Measurements from ENCODE around the gene EVI2A.
A peak's percentile ranks its signal among the peaks of the same experiment; 100 is the strongest.
"Not testable (repeated sequence)": the region's sequence is repeated elsewhere in the genome, so short reads cannot be mapped to it uniquely, and the experiment has no call there.

Gene EVI2A

DNA sequence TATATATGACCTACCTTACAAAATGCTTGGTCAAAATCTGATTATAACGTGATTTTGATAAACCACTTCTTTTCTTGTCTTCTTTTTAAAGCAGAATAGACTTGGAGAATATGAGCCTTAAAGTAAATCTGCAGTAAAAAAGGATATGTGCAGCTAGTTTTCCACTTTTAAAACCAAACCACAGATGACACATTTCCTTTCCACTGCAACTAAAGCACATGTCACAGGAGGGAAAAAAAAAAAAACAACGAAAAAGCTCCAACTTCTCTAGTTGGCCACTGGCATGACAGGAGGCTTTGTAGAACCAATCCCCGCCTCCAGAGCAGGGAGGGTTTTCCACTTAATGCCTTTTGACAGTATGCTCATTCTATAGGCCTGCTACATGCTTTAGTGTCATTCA lies at the start of gene EVI2A:
TSS of gene EVI2A (minus strand) at position 142 of the 400 bp plus-strand sequence. CDS start 2,609 bp downstream, outside the sequence.
- DNase-seq, result peak; percentile 67 to 73

DNA sequence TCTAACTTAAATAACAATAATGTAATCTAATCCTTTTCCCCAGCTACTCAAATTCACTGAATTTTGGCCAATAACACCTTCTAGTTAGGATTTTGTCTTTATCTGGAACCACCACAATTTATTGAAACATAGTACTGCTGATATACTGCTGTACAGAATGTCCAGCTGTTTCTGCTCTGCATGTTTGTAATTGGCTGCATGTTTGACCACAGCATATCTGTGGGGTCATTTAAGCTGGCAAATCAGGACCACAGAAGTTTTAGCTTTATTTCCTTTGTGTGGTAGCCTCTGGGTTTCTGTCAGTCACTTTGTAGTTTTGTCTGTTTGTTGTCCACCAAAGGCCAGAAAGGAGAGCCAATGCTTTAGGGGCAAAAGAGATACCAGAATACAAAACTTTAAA lies 47.8 kb upstream of the EVI2A start:
- DNase-seq, result no peak

DNA sequence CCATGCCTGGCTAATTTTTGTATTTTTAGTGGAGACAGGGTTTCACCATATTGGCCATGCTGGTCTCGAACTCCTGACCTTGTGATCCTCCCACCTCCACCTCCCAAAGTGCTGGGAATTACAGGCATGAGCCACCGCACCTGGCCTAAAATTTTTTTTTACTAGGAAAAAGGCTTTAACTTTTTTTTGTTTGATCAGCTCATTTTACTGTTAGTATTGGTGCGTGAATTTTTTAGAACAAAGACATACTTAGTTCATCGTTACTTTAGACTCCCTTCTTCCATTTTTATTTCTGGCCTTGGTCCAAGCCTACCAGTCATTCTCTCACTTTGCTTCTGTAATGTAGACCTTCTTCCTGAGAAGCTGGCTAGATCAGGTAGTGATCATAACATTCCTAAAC lies 44.7 kb upstream of the EVI2A start:
- DNase-seq, result no peak

- DNase-seq, result no peak
These were observed 42.6 kb upstream of the EVI2A start for GRCh38 chr17:31364012-31364411.

- DNase-seq, result no peak
These were observed 36.5 kb upstream of the EVI2A start for GRCh38 chr17:31357839-31358394.

GRCh38 chr17:31357091-31357490 lies 35.7 kb upstream of the EVI2A start:
- DNase-seq, result no peak

DNA sequence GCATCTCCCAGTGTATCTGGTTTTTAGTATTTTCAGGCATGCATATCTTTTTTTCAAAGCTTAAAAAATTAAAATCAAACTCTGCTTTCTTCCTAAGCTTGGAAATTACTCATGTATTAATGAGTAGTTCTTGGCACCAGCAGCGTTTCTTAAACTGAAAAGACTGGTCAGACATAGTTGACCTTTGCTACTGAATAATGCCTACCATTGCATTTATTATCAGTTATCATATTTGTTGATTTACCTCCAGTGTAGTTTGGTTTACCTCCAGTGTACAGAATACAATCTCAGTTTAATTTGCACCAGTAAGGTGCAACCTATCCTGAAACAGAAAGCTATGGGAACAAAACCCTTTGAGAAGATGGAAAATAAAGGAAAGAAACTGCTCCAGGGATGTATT lies 34.5 kb upstream of the EVI2A start:
- no peak for DNase-seq

DNA sequence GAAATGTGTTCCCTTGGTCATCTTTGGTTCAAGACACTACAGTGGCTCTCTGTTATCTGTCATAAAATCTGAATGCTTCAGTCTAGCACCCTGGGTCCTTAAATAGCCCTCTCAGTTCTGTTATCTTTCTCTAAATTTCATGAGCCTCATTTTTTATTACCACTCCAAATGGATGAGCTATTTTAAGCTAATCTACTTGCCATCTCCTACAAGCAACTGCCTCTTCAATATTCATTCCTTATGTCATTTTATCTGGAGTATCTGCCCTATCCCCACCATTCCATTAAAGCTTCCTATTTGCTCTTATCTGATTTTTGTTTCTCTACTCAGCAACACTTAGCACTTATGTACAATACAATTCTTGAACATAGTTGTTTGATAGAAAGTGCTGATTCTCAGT lies 28.0 kb upstream of the EVI2A start:
- DNase-seq, result no peak

DNA sequence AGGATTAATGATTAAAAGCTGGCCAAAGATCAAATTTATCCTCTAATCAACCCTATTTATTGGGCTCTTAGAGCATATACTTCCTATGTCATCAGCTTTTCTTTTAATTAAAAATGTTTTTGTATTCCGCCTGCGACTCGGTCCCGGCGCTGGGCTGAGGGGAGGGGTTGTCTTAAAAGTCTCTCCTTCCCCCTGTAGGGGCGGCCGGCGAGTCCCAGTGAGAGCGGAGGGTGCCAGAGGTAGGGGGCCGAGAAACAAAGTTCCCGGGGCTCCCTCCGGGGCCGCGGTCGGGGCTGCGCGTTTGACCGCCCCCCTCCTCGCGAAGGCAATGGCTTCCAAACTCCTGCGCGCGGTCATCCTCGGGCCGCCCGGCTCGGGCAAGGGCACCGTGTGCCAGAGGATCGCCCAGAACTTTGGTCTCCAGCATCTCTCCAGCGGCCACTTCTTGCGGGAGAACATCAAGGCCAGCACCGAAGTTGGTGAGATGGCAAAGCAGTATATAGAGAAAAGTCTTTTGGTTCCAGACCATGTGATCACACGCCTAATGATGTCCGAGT lies 23.8 kb upstream of the EVI2A start:
- DNase-seq, result not testable (repeated sequence)

DNA sequence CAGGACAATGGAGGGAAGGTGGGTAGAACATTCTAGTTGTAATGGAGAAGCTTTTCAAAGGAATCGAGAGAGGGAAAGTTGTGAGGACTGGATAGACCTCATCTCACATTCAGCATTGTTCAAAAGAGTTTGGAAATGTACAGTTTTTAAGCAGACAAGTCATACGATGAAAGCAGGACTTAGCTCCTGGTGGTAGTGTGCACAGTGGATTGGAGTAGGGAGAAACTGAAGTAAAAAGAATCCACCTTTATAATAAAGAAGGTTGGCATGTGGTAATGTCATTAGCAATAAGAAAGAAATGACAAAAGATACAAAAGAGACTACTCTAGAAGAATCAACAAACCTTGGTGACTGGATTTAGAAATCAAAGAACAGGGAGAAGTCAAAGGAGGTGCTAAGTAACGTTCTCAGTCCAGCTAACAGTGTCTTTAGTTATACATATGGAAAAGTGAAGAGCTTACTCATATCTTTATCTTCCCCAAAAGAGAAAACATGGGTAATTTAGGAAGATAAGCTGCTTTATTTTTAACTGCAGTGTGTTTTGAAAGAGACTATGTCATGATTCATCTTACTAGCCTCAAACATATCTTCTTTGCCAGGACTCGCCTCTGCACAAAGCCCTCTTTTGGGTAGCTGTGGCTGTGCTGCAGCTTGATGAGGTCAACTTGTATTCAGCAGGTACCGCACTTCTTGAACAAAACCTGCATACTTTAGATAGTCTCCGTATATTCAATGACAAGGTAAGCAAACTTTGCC lies 18.7 kb upstream of the EVI2A start:
- DNase-seq, result no peak

- DNase-seq, result no peak
These were observed 7.8 kb upstream of the EVI2A start for GRCh38 chr17:31329221-31329620.

DNA sequence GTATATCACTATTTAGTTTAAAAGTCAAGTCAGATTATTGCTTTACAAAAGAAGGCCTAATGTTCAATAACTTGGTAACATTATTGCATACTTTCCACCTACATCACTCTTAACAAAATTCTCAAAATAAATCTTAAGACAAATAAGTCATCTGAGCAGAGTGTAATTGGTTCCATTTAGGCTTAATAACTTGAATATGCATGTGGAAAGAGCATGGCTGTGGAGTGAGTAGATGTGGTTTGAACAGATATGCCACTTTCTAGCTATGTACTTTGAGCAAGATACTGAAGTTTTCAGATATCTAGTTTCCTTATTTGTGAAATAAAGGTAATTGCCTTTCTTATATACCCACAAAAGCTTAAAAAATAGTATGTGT lies 6.7 kb upstream of the EVI2A start:
- no peak for DNase-seq

DNA sequence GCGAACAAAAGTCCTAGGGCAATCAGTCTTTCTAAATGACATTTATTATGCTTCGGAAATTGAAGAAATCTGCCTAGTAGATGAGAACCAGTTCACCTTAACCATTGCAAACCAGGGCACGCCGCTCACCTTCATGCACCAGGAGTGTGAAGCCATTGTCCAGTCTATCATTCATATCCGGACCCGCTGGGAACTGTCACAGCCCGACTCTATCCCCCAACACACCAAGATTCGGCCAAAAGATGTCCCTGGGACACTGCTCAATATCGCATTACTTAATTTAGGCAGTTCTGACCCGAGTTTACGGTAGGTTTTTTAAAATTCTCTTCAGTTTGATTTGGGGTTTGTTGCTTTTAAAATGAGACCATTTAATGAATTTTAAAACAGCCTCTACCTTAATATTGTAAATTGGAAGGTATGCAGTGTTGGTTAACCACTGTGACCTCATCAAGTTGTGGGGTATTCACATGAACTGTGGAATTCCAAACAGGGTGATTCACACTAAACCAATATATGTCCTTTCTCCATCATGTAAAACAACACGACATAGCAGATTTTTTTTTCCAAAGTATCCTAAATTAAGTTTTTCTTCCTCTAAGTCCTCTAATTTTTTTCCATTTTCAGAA lies 6.2 kb upstream of the EVI2A start:
- no peak for DNase-seq

DNA sequence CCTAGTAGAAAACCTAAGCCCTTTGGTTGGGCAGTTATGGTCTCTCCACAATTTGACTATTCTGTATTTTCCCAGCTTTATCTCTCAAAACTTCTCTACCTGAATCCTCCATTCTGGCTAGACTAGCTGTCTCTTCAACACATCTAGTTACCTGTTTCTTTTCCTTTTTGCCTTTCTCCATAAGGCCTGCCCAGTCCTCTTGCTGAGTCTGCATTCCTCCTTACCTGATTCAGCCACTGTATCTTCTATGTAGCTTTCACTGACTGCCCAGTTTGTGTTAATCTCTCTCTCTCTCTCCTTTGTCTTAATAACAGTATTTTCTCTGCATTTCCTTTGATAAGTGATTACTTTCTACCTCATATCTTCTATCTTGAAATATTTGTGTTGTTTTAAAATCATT lies 2.1 kb upstream of the EVI2A start:
- no peak for DNase-seq

DNA sequence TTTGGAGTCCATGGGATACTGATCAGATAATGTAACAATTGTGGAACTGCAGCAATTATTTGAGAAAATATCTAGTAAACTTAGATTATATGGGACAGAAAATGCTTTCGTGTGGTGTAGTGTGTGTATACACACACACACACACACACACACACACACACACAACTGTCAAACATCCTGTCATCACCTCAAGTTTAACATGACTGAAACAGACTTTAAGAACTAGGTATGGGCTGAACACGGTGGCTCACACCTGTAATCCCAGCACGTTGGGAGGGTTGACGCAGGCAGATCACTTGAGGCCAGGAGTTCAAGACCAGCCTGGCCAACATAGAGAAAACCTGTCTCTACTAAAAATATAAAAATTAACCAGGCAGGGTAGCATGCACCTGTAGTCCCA lies 544 bp upstream of the EVI2A start:
- DNase-seq, result no peak

GRCh38 chr17:31320791-31321190 lies 631 bp downstream of the EVI2A start:
- no peak for DNase-seq

- no peak for DNase-seq
These were observed 1.2 kb downstream of the EVI2A start for GRCh38 chr17:31320241-31320640.

- DNase-seq, result peak in 1 of 2 experiments; percentile 39
These were observed 2.4 kb downstream of the EVI2A start for GRCh38 chr17:31318851-31319661.

GRCh38 chr17:31318298-31318801 lies 3.1 kb downstream of the EVI2A start:
- peak; percentile 26 to 38 for DNase-seq

DNA sequence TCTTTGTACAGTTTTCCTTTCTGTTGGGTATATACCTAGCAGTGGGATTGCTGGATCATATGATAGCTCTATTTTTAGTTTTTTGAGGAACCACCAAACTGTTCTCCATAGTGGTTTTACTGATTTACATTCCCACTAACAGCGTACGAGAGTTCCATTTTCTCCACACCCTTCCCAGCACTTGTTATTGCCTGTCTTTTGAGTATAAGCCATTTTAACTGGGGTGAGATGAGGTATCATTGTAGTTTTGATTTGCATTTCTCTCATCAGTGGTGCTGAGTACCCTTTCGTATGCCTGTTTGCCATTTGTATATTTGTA lies 6.7 kb downstream of the EVI2A start:
- DNase-seq, result no peak

DNA sequence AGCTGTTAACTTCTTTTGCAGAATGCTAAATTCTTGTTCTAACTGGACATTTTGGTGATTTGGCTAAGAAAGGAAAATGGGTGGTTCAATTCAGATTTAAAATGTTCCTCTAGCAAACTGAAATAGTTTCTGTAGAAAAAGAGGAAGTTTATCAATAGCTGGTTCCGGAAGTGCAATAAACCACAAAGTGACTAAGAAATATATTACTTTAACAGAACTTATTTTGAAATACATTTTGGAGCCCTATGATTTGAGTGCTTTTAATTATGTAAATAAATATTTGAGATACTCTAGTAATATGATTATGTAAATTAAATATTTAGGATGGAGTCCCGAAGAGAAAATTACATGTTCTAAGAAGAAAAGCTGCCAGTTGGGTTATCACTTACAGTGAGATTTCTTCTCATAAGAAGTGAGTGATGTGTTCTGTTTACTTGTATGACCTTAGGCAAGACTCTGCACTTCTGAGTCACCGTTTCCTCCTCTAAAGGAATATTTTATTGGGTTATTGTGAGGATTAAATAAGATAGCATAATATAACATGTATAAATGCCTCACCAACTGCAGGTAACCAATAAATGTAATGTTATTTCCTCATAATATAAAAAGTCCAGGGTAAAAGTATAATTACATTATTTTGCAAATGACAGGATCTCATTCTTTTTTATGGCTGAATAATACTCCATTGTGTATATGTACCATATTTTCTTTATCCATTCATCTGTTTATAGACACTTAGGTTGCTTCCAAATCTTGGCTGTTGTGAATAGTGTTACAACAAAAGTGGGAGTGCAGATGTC lies 7.2 kb downstream of the EVI2A start, which contains the start of gene EVI2B:
TSS of gene EVI2B (minus strand) at position 73 of the 800 bp plus-strand sequence. CDS start 8,445 bp downstream, outside the sequence.
- peak; percentile 78 to 86 for DNase-seq

GRCh38 chr17:31312223-31312622 lies 9.2 kb downstream of the EVI2A start:
- DNase-seq, result not testable (repeated sequence)

Measured in AML-193 (cell line).